Mesodermal cell (in vitro differentiated cells): ENCODE data around the gene BBIP1.
"Not testable (repeated sequence)": the region's sequence is repeated elsewhere in the genome, so short reads cannot be mapped to it uniquely, and the experiment has no call there.

Experiments used
- H3K27ac ChIP-seq: 2 replicates; pipeline ENCODE4 v1.7.0; 2013; ENCODE audit warnings: mild to moderate bottlenecking, low read depth, low read length, moderate library complexity; ENCODE audit not compliant: severe bottlenecking
- H3K36me3 ChIP-seq: 2 replicates; pipeline ENCODE4 v1.7.1; 2013; ENCODE audit warnings: mild to moderate bottlenecking, low read length, moderate library complexity; ENCODE audit not compliant: control insufficient read depth, insufficient read depth
- H3K4me1 ChIP-seq: one replicate; pipeline ENCODE4 v1.7.1; 2013; ENCODE audit warnings: mild to moderate bottlenecking, low read length; ENCODE audit not compliant: insufficient read depth, control insufficient read depth, poor library complexity, severe bottlenecking
- H3K4me3 ChIP-seq: 2 replicates; pipeline ENCODE4 v1.7.0; 2013; ENCODE audit warnings: low read length, control low read depth, mild to moderate bottlenecking; ENCODE audit not compliant: insufficient read depth, poor library complexity, severe bottlenecking; ENCODE audit errors: extremely low read depth
- H3K9me3 ChIP-seq: 2 replicates; pipeline ENCODE4 v1.7.1; 2013; ENCODE audit warnings: mild to moderate bottlenecking, low read length, moderate library complexity; ENCODE audit not compliant: control insufficient read depth
- WGBS, 2 experiments: methylation state at CpG; one replicate each; pipeline ENCODE4 v1.1.5; 2013; ENCODE audit warnings: missing lambda C conversion rate in 2 of 2; ENCODE audit not compliant: insufficient coverage in 2 of 2; 5-methylcytosine and 5-hydroxymethylcytosine counted together

BBIP1 gene

DNA sequence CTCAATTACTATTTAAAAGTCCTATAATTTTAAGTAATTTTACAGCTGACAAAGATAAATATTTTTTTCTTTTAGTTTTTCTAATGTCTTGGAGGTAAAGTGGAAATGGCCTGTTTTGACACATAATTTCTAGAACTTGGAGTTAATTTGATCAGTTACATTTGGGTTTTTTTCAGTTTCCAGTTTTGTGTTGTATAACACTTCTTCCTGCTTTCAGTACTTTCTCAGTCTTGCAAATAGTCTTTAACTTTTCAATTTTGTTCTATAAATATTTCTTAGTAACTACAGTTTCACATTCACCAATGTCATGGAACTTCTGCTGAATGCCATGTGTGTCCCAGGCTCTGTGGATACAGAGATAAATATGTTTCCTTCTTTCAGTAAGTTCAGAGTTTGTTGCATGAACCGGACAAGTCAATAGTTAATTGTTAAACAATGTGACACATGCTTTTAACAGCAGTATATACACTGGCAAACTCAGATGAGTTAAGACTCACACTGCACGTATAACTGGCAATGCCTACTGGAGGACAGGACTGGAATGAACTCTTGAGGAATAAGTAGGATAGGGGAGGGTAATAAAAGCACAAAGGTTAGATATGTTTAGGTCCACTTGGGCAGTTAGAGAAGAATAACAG is 5.0 kb upstream of the BBIP1 start:
- H3K9me3 ChIP-seq = no peaks in the 10 kb centered on the region
- WGBS, 2 experiments = 100% methylated on average over 1 of the region's 2 CpGs
- H3K27ac ChIP-seq = no peak overlapping the region
- H3K4me3 ChIP-seq = no peak overlapping the region
- no peaks in the 10 kb centered on the region for H3K4me1 ChIP-seq
- H3K36me3 ChIP-seq = no peaks in the 10 kb centered on the region

DNA sequence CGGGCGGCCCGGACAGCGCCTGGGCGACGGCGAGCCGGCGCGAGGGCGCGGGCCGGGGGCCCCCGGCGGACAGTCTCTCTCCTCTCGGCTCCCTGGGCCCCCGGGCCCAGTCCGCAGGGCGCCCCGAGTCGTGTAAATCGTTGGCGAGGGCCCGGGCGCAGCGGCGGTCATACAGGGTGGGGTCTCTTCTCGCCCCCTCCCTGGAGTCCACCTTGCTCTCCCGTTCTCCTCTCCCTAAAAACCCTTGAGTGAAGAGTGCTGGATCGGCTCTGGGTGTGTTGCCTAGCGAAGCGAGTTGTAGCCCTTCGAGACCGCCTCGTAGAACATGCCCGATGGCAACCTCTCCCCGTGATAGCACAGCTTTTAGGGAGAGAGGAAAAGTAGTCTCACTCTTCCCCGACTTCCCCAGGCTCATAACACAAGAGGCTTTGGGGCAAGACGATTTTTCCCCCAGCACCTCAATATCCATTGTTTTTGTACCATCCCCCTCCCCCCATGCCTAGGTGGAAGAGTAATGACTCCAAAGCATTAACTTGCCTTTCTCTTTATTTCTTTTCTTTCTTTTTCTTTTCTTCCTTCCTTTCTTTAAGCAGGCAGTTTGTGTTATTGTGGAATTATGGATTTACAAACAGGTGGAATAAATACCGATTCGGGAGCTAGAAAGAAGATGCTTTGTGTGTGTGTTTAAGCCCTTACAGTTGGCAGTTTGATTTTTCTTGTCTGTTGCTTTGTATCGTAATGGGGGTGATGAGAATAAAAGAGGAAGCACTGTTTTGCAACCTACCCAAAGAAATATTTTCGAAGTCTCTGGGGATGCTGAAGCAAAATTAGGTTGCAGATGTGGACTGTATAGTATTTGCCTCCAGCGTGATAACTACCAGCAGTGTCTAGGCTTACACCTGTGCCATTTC is 1.2 kb upstream of the BBIP1 start:
- 0% methylated on average over 31 to 32 of the region's 44 CpGs for WGBS, 2 experiments
- peak overlapping the region; percentile 78 for H3K4me3 ChIP-seq
- no peaks in the 10 kb centered on the region for H3K9me3 ChIP-seq
- peak overlapping the region; percentile 82 for H3K27ac ChIP-seq
- peaks cover 10% of the 10 kb centered on the region for H3K4me1 ChIP-seq
- H3K36me3 ChIP-seq = no peaks in the 10 kb centered on the region

DNA sequence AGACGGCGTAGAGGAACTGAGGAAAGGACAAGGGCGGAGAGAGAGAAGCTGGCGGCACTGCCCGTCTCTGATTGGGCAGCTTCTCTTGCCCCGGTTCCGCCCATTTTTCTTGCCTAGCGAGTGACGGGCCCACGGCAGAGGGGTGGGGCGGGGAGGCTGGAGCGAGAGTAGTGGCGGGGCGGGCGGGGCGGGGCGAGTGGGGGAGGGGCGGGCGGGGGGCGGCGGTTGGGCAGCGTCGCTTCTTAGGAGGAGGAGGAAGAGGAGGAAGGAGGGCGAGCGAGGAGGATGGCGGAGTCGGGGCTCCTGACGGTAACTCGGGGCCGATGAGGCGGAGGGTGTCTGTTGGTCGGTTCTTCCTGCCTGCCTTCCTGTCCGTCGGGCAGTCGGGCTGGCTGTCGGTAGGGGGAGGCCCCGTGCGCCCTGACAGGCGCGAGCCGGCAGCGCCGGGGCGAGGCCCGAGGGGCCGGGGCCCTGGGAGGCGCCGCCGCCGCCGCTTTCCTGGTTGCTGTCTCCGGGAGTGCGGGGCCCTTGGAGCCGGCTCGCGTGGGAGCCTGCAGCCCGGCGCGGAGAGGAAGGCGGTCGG is 460 bp upstream of the BBIP1 start, which contains the start of gene SHOC2:
TSS of gene SHOC2 (plus strand) at position 256 of the 583 bp plus-strand sequence. CDS start 44,755 bp downstream, outside the sequence.
- Histone ChIP-seq H3K9me3 (no peaks in the 10 kb centered on the region), H3K27ac (peak within 1 kb of the TSS; percentile 100), H3K4me3 (peak within 1 kb of the TSS; percentile 89), H3K36me3 (no peaks in the 10 kb centered on the region), H3K4me1 (peaks cover 10% of the 10 kb centered on the region)
- WGBS, 2 experiments = 0 to 2% methylated on average over 10 to 38 of the region's 61 CpGs

DNA sequence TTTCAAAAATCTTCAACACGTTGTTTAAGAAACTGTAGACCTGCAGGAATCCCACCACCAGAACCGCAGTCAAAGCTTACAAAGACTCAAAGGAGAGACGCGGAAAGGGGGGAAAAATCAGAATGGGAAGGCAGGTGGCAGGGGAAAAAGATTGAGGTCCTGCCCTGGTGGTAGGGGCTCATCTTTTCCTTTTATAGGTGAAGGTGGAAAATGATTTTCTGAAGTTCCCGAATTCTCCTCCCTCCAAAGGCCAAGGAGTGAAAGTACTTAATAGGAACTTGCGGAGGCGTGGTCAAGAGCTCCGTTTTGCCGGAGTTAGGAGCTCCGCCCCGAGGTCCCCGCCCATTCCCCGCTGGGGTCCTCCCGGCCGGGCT is 724 bp downstream of the BBIP1 start:
- H3K27ac ChIP-seq = peak overlapping the region; percentile 100
- no peaks in the 10 kb centered on the region for H3K36me3 ChIP-seq
- peak overlapping the region; percentile 89 for H3K4me3 ChIP-seq
- no peaks in the 10 kb centered on the region for H3K9me3 ChIP-seq
- peaks cover 10% of the 10 kb centered on the region for H3K4me1 ChIP-seq
- 0% methylated on average over 10 of the region's 15 CpGs for WGBS, 2 experiments

DNA sequence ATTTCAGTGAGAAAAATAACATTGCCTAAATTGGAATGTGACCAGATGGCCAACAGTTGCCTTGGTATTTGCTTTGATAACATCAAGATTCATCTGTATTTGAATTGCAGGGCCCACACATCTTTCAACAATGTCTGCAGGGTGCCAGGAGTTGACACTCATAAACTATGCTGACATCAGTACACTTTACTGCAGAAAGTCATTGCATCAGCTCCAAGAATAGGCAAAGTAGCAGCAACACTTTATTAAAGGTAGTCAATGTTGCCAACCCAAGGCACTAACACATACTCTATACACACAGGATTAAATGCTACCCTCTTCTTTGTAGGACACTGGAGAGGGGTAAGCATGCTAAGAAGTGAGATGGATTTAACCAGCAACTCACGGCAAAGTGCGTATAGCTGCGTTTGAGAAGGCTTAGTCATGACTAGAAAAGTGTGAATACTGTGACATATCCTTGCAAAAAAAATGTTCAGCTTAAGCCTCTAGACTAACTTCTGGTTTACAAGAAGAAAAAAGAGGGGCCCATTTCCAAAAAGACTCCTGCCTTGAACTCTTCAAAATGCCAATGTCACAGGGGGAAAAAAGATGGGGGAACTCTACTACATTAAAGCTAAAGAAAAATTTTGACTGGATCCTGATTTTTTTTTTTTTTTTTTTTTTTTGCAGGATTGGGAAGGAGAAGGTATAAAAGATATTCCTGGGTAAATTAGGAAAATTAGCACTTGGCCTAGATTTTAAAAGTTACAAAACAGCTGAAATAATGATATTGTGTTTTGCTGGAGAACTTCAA is 2.2 kb downstream of the BBIP1 start:
- Histone ChIP-seq H3K4me1 (peaks cover 10% of the 10 kb centered on the region), H3K27ac (peak overlapping the region; percentile 78), H3K9me3 (no peaks in the 10 kb centered on the region), H3K4me3 (no peak overlapping the region), H3K36me3 (no peaks in the 10 kb centered on the region)
- 100% methylated on average over 1 of the region's 3 CpGs; no CpG with 5 or more reads in 1 of the 2 experiments for WGBS, 2 experiments

DNA sequence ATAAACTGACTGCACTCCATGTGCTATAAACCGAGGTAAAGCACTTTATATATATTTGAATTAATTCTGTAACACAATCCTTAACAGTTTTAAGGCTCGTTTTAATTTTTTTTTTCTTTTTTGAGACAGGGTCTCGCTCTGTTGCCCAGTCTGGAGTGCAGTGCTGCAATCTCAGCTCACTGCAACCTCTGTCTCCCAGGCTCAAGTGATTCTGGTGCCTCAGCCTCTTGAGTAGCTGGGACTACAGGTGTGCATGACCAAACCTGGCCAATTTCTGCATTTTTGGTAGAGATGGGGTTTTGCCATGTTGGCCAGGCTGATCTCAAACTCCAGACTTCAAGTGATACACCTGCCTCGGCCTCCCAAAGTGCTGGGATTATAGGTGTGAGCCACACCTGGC is 3.4 kb downstream of the BBIP1 start:
- not testable (repeated sequence) for H3K4me3 ChIP-seq, H3K36me3 ChIP-seq, H3K27ac ChIP-seq, H3K4me1 ChIP-seq, H3K9me3 ChIP-seq
- 79 to 90% methylated on average over 2 of the region's 4 CpGs for WGBS, 2 experiments

DNA sequence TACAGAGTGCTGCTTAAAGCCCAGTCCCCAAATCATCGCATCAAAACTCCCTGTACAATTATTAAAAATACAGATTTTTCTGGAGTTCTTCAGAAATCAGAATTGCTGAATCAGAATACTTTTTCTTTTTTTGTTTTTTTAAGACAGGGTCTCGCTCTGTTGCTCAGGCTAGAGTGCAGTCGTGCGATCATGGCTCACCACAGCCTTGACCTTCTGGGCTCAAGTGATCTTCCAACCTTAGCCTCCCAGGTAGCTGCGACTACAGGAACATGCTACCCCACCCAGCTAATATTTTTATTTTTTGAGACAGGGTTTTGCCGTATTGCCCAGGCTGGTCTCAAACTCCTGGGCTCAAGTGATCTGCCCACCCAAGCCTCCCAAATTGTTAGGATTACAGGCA is 3.9 kb downstream of the BBIP1 start:
- no peak overlapping the region for H3K4me3 ChIP-seq
- H3K27ac ChIP-seq = no peak overlapping the region
- 95 to 98% methylated on average over 4 to 5 of the region's 6 CpGs for WGBS, 2 experiments
- no peaks in the 10 kb centered on the region for H3K9me3 ChIP-seq
- peaks cover 10% of the 10 kb centered on the region for H3K4me1 ChIP-seq
- no peaks in the 10 kb centered on the region for H3K36me3 ChIP-seq

DNA sequence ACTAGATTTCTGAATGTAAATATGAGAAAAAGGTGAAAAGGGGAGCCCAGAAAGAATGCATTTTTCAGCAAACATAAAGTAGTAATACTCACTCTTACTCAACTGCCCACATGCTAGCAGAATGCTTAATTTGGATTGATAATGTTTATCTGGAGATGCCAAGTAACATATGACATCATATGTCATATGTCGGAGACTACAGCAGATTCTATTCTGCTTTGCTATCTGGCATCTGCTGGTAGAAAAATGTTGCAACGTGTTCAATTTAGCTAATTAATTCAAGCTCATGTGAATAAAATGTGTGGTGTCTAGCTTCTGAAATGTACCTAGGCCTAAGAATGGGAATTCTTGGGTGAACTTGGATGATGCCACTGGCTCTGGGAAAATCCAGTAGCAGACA is 4.5 kb downstream of the BBIP1 start:
- Histone ChIP-seq H3K36me3 (no peaks in the 10 kb centered on the region), H3K4me1 (peaks cover 10% of the 10 kb centered on the region), H3K4me3 (no peak overlapping the region), H3K27ac (no peak overlapping the region), H3K9me3 (no peaks in the 10 kb centered on the region)
- WGBS, 2 experiments = 94 to 100% methylated on average over 1 to 2 of the region's 2 CpGs

DNA sequence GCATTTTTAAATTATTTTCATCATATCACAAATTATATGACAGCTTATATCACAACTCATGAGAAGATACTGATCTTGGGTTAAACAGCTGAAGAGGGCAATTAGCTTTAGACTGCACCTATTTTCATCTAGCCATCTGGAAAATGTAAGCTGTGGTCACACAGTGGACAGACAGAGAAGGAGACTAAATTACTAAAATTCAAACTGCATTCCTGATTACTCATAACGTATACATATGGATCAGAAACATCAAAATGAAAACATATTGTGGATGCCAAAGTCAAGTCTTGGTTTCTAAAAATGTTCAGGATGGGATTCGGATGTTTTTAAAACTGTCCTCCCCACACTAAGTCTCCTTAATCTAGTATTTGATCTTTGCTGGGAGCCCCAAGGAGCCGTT is 6.6 kb downstream of the BBIP1 start:
- WGBS, 2 experiments = 85 to 94% methylated on average over 2 of the region's 3 CpGs
- H3K27ac ChIP-seq = no peak overlapping the region
- peaks cover 3% of the 10 kb centered on the region for H3K36me3 ChIP-seq
- peaks cover 10% of the 10 kb centered on the region for H3K4me1 ChIP-seq
- no peak overlapping the region for H3K4me3 ChIP-seq
- H3K9me3 ChIP-seq = no peaks in the 10 kb centered on the region

DNA sequence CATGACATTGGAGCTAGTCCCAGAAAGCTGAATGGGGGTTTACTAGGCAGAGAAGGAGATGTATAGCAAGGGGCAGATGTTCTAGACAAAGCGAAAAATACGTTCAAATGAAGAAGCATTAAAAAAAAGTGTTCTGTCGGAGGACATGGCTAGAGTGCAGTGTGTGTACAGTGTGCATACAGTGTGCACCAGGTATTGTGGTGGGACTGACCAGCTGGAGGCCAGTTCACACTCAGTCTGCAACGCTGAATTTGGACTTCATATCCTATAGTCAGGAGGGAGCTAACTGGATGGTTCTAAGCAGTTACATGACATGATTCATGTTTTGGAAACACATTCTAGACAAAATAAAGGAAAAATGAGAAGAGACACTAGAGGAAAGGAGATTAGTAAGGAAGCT is 8.8 kb downstream of the BBIP1 start:
- 98% methylated on average over 3 of the region's 4 CpGs for WGBS, 2 experiments
- H3K4me1 ChIP-seq = no peaks in the 10 kb centered on the region
- H3K9me3 ChIP-seq = no peaks in the 10 kb centered on the region
- H3K27ac ChIP-seq = no peak overlapping the region
- peaks cover 3% of the 10 kb centered on the region for H3K36me3 ChIP-seq
- H3K4me3 ChIP-seq = no peak overlapping the region
